GM12878 (cell line): ENCODE measurements around the gene C17orf107. TPM values are rescaled to one million over a fixed set of nuclear protein-coding genes. Genes with fewer than 3 reads are reported as not detected.

Source experiments
- CBFB ChIP-seq: IDR thresholded peaks from 2 replicates; pipeline ENCODE4 v1.6.1; 2016; ENCODE audit warnings: antibody characterized with exemption, low read depth
- EED ChIP-seq: sonication (generic); IDR thresholded peaks from 2 replicates; pipeline ENCODE4 v1.6.1; 2016; ENCODE audit warnings: antibody characterized with exemption, low read depth
- GATAD2B ChIP-seq: fragments of 450-650 bp; conservative IDR thresholded peaks from 2 replicates; pipeline ENCODE4 v1.6.1; 2017; ENCODE audit warnings: low read depth, mild to moderate bottlenecking, moderate library complexity
- POLR2AphosphoS5 ChIP-seq: IDR thresholded peaks from 2 replicates; pipeline ENCODE4 v1.6.1; 2011; ENCODE audit warnings: mild to moderate bottlenecking, low read length, inconsistent platforms
- RAD21 ChIP-seq: IDR thresholded peaks from 2 replicates; pipeline ENCODE4 v1.6.1; 2011; ENCODE audit warnings: mild to moderate bottlenecking, low read depth, low read length, moderate library complexity; ENCODE audit not compliant: insufficient read depth
- RUNX3 ChIP-seq: IDR thresholded peaks from 2 replicates; pipeline ENCODE4 v1.6.1; 2012; ENCODE audit warnings: low read length, inconsistent platforms
- YY1 ChIP-seq: IDR thresholded peaks from 2 replicates; pipeline ENCODE4 v1.6.1; 2011; ENCODE audit warnings: low read depth, mild to moderate bottlenecking, low read length
- polyA plus RNA-seq, 11 experiments: library from polyadenylated mRNA; depleted of rRNA in 4 of 11; unstranded in 6 of 11; stranded (reverse) in 5 of 11; fragments of >200 nt; fragmentation: Nextera tagmentation in 4 of 11; fragmentation: Illumina TruSeq in 1 of 11; extraction: Ambion mirVana in 4 of 11; extraction: Trizol in 1 of 11; gene quantifications; 1 replicate in 1 of 11; 2 replicates in 10 of 11; pipeline versions ENCODE4 v1.2.1 to v1.2.3, GENCODE V29; 2011 to 2016; ENCODE audit warnings: inconsistent platforms in 2 of 11, missing spikeins in 2 of 11, low read depth in 1 of 11
- total RNA-seq, 4 experiments: library from RNA; depleted of rRNA in 3 of 4; stranded (reverse); fragments of >200 nt in 3 of 4; fragmentation: Illumina TruSeq in 1 of 4; extraction: Trizol in 1 of 4; gene quantifications; 2 replicates each; pipeline versions ENCODE4 v1.2.1 to v1.2.3, GENCODE V29; 2013 to 2021
- TF ChIP-seq, protein P1 (sequence below): IDR thresholded peaks from 2 replicates; pipeline ENCODE4 v1.6.1; 2011; ENCODE audit warnings: low read depth, low read length, improper control_type of control experiment, borderline replicate concordance
- TF ChIP-seq, protein P2 (sequence below): IDR thresholded peaks from 2 replicates; pipeline ENCODE4 v1.6.1; 2012; ENCODE audit warnings: low read depth, low read length, improper control_type of control experiment
- TF ChIP-seq, protein P3 (sequence below): IDR thresholded peaks from 2 replicates; pipeline ENCODE4 v1.6.1; 2012; ENCODE audit warnings: mild to moderate bottlenecking, low read depth, low read length

C17orf107 gene
- total and polyA plus RNA-seq, 10 of the 15 experiments (the other 5 are each of a cell fraction or from before 2014, with no cell fraction given), result 0.05 to 0.46 (median 0.11) TPM; not detected in 3

DNA sequence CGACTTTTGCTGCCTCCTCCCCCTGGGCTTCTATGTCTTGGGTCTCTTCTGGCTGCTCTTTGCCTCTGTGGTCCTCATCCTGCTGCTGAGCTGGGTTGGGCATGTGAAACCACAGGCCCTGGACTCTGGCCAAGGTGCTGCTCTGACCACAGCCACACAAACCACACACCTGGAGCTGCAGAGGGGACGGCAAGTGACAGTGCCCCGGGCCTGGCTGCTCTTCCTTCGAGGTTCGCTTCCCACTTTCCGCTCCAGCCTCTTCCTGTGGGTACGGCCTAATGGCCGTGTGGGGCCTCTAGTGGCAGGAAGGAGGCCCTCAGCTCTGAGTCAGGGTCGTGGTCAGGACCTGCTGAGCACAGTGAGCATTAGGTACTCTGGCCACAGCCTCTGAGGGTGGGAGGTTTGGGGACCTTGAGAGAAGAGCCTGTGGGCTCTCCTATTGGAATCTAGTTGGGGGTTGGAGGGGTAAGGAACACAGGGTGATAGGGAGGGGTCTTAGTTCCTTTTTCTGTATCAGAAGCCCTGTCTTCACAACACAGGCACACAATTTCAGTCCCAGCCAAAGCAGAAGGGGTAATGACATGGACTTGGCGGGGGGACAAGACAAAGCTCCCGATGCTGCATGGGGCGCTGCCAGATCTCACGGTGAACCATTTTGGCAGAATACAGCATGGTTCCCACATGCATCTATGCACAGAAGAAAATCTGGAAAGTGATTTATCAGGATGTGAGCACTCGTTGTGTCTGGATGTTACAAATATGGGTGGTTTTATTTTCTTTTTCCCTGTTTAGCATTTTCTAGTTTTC lies 35.0 kb downstream of the C17orf107 start (continued):
- TF ChIP-seq, protein P1, sequence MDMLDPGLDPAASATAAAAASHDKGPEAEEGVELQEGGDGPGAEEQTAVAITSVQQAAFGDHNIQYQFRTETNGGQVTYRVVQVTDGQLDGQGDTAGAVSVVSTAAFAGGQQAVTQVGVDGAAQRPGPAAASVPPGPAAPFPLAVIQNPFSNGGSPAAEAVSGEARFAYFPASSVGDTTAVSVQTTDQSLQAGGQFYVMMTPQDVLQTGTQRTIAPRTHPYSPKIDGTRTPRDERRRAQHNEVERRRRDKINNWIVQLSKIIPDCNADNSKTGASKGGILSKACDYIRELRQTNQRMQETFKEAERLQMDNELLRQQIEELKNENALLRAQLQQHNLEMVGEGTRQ, result no peak
- TF ChIP-seq POLR2AphosphoS5, result peak; percentile 29; the same call in 1 of the 2 replicates
- TF ChIP-seq, protein P2, sequence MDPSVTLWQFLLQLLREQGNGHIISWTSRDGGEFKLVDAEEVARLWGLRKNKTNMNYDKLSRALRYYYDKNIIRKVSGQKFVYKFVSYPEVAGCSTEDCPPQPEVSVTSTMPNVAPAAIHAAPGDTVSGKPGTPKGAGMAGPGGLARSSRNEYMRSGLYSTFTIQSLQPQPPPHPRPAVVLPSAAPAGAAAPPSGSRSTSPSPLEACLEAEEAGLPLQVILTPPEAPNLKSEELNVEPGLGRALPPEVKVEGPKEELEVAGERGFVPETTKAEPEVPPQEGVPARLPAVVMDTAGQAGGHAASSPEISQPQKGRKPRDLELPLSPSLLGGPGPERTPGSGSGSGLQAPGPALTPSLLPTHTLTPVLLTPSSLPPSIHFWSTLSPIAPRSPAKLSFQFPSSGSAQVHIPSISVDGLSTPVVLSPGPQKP, result no peak
- TF ChIP-seq RUNX3, result peak; percentile 96
- TF ChIP-seq, protein P3, sequence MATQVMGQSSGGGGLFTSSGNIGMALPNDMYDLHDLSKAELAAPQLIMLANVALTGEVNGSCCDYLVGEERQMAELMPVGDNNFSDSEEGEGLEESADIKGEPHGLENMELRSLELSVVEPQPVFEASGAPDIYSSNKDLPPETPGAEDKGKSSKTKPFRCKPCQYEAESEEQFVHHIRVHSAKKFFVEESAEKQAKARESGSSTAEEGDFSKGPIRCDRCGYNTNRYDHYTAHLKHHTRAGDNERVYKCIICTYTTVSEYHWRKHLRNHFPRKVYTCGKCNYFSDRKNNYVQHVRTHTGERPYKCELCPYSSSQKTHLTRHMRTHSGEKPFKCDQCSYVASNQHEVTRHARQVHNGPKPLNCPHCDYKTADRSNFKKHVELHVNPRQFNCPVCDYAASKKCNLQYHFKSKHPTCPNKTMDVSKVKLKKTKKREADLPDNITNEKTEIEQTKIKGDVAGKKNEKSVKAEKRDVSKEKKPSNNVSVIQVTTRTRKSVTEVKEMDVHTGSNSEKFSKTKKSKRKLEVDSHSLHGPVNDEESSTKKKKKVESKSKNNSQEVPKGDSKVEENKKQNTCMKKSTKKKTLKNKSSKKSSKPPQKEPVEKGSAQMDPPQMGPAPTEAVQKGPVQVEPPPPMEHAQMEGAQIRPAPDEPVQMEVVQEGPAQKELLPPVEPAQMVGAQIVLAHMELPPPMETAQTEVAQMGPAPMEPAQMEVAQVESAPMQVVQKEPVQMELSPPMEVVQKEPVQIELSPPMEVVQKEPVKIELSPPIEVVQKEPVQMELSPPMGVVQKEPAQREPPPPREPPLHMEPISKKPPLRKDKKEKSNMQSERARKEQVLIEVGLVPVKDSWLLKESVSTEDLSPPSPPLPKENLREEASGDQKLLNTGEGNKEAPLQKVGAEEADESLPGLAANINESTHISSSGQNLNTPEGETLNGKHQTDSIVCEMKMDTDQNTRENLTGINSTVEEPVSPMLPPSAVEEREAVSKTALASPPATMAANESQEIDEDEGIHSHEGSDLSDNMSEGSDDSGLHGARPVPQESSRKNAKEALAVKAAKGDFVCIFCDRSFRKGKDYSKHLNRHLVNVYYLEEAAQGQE, result 0 out of 2 replicates have a peak, but pooled peaks have one; percentile 39
- TF ChIP-seq GATAD2B, result peak; percentile 28; the same call in 1 of the 2 replicates
- 0 out of 2 replicates have a peak, but pooled peaks have one; percentile 20 for TF ChIP-seq YY1
- TF ChIP-seq CBFB, result peak; percentile 91
- peak; percentile 76 for TF ChIP-seq EED
- peak; percentile 24; the same call in 1 of the 2 replicates for TF ChIP-seq RAD21
